Measurements from ENCODE around the gene ARHGEF40.
A peak's percentile ranks its signal among the peaks of the same experiment; 100 is the strongest.

Gene ARHGEF40

GRCh38 chr14:21078726-21079125 is 8.6 kb downstream of the ARHGEF40 start:
- DNase-seq (ENCODE audit: extremely low read depth in 1 of 2, low read depth in 1 of 2): no peak

- no peak for DNase-seq (ENCODE audit: extremely low read depth in 1 of 2, low read depth in 1 of 2)
Measured at GRCh38 chr14:21081521-21082142, 11.5 kb downstream of the ARHGEF40 start.

DNA sequence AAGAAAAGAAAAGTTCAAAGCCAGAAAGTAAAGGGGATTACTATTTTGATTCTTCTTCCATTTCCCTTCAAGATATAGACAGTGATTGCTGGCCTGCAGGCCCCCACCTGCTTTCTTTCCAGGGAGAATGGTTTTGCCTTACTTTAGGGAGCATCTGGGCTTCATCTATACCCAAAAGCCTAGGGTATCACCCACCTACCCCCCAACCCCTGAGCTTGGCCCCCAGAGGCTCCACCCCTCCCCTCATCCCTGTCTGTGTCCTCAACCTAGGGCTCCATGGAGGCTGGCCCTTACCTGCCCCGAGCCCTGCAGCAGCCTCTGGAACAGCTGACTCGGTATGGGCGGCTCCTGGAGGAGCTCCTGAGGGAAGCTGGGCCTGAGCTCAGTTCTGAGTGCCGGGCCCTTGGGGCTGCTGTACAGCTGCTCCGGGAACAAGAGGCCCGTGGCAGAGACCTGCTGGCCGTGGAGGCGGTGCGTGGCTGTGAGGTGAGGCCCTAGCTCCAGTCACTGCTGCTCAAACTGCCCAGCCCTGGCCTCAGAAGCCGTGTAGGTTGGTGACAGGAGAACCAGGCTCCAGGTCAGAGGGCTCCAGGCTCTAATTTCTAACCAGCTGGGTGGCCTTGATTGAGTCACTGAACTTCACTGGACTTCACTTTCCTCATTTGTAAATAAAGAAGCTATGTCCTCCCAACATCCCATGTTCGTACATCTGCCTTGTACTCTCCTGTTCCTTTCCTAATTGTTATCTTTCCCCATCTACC is 13.6 kb downstream of the ARHGEF40 start:
- no peak for DNase-seq (ENCODE audit: extremely low read depth in 1 of 2, low read depth in 1 of 2)

- no peak for DNase-seq (ENCODE audit: extremely low read depth in 1 of 2, low read depth in 1 of 2)
Measured at GRCh38 chr14:21084396-21084795, 14.3 kb downstream of the ARHGEF40 start.

- no peak for DNase-seq (ENCODE audit: extremely low read depth in 1 of 2, low read depth in 1 of 2)
Measured at GRCh38 chr14:21084998-21085853, 15.1 kb downstream of the ARHGEF40 start.

GRCh38 chr14:21086908-21087293 is 16.8 kb downstream of the ARHGEF40 start:
- DNase-seq (ENCODE audit: extremely low read depth in 1 of 2, low read depth in 1 of 2): no peak

GRCh38 chr14:21087294-21088091 is 17.4 kb downstream of the ARHGEF40 start:
- peak in 1 of 2 donors; percentile 60 for DNase-seq (ENCODE audit: extremely low read depth in 1 of 2, low read depth in 1 of 2)

- DNase-seq (ENCODE audit: extremely low read depth in 1 of 2, low read depth in 1 of 2): no peak
Measured at GRCh38 chr14:21088687-21089086, 18.6 kb downstream of the ARHGEF40 start.

GRCh38 chr14:21089271-21089670 is 19.2 kb downstream of the ARHGEF40 start:
- no peak for DNase-seq (ENCODE audit: extremely low read depth in 1 of 2, low read depth in 1 of 2)

DNA sequence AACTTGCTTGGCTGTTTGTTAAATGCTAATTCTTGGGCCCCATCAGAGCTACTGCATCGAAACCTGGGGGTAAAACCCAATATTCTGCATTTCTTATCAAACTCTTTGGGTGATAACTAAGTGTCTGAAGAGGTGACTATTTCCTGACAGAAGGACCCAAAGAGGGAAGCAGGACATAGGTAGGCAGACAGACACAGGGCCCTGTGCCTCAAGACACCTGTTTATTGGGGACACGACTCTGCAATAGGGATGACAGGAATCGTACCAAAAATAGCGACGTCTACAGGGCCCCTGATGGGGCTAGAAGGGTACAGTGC is 19.7 kb downstream of the ARHGEF40 start:
- DNase-seq (ENCODE audit: extremely low read depth in 1 of 2, low read depth in 1 of 2): no peak

GRCh38 chr14:21090194-21090939 is 20.3 kb downstream of the ARHGEF40 start:
- DNase-seq (ENCODE audit: extremely low read depth in 1 of 2, low read depth in 1 of 2): no peak

- DNase-seq (ENCODE audit: extremely low read depth in 1 of 2, low read depth in 1 of 2): no peak
Measured at GRCh38 chr14:21090940-21091663, 21.0 kb downstream of the ARHGEF40 start.

DNA sequence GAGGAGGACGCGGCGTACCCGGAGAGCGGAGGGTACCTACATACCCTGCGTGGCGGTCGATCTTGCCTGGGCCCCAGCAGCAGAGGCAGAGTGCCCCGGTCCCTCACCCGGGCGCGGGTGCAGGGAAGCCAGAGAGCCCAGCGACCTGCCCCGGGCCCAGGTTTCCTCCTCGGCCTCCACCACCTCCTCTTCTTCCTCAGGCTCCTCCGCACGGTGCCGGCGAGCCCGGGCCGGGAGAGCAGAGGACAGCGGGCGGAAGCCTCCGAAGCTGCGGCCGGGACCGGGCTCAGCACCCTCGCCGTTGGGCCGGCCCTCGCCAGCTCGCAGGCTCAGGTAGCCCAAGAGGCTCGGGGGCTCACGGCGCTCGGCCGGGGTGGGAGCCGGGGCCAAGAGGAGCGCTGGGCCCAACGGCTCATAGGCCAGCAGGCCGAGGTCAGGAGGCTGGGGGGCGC is 21.7 kb downstream of the ARHGEF40 start:
- no peak for DNase-seq (ENCODE audit: extremely low read depth in 1 of 2, low read depth in 1 of 2)

DNA sequence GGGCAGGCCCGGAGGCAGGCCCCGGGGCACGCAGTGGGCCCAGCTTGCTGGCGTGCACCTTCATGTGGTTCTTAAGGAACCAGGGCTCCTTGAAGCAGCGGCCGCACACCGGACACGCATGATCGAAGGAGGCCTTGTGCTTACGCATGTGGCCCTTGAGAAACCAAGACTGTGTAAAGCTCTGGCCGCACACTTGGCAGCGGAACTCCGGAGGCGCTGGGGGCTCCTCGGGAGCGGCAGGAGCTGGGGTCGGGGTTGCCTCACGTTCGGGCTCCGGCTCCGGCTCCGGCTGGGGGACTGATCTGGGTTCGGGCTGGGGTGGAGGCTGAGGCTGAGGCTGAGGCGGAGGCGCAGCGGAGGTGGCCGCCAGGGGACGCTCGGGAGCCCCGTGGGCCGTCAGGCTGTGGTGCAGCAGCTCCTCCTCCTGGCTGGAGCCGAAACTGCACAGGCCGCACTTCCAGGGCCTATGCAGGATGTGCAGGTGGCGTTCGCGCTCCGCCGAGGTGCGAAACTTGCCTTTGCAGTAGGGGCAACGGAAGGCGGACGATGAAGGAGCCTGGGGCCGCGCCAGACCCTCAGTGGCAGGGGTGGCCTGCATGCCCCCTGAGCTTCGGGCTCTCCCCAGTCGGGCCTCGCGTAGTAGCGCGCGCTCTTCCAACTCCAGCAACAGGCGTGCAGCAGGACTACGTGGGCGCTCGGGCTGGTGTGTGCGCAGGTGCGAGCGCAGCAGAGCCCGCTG is 22.3 kb downstream of the ARHGEF40 start:
- peak; percentile 78 to 88 for DNase-seq (ENCODE audit: extremely low read depth in 1 of 2, low read depth in 1 of 2)

DNA sequence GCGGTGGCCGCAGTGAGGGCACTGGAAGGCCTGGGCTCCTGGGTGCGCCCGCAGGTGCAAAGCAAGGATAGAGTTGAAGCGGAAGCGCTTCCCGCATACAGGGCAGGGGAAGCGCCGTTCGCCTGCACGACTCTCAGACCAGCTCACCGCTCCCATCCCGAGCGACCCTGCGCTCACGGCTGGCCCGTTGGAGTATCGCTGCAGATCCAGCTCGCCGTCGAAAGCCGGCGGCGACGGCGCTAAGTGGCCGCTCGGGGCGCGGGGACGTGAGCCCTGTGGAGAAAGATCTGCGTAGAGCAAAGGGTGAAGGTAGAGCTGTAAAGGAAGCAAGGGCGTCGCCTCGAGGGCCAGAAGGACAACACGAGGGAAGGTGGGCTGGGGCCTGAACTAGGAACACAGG is 22.9 kb downstream of the ARHGEF40 start:
- no peak for DNase-seq (ENCODE audit: extremely low read depth in 1 of 2, low read depth in 1 of 2)

DNA sequence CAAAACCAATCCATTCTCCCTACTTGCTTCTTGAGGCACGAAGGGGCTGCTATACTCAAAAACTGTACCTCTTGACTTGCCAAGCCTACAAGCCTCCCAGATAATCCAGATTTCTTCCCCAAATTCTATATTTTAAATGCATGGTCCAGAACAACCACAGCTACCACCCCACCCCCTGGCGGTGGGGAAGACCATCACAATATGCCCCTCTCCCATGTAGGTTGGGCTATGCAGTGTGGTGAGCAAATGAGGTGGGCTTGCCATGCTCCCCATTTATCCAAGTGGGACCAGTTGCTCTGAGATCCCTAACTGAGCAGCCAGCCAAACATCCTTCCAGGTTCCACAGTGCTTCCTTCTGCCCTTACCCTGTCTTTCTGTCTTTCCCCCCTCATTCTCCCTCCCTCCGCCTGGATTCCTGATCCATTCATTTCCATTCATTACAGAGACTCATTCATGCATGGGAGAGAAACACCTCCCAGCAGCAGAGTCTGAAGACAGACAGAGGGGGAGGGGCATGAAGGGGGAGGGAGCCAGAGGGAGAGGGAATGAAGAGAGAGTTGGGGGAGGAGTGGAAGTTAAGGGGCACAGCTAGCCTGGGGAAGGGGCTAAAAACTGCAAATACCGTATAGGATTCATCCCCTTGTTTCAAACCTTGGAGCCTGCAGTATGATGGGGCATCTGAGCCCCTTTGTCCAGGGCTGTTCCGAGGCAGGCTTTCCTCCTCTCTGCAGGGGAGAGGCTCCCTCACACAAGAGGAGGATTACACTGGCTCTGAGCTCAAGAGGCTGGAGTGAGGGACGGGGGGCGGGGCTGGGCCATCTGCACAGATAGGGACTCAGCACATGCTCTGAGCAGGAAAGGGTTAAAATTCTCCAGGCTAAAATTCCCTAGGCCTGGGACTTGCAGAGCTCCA is 23.9 kb downstream of the ARHGEF40 start:
- DNase-seq (ENCODE audit: extremely low read depth in 1 of 2, low read depth in 1 of 2): no peak

DNA sequence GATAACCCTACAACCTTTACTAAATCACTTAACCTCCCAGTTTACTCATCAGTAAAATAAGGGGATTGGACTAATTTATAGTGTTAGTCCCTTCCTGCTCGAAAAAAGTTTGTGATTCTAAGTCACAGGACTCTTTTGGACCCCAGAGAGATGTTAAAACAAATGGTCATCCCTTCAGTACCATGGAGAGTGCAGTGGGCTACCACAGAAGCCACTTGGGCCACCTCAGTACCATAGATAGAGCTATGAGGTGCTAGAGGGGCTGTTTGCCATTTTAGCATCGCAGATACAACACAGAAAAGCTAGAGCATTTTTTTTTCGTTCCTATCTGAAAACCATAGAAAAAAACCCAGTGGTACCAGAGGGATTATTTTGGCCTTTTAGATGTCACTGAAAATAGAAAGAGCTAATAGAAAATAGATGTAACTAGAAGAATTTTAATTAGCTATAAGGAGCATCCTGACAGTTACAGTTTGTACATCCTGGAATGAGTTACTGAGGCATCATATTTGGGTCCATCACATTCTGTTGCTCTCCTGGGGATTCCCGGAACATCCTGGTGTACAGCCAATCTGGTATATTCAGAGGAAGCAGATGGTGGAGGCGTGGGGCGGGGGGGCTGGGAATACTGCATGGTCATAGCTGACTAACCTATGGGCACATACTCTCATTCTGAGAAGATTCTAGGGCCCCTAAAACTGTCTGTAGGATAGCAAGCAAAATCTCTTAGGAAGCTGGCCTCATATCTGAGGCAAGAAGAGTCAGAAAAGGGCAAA is 25.5 kb downstream of the ARHGEF40 start:
- DNase-seq (ENCODE audit: extremely low read depth in 1 of 2, low read depth in 1 of 2): no peak

Measured in activated CD8-positive, alpha-beta memory T cell treated with anti-CD3 and anti-CD28 coated beads for 1 hour (primary cell).